KG1 (cell line): ENCODE measurements around the gene ZNF579.

Experiments used
- DNase-seq: peaks from one replicate; lab custom pipeline; 2025; lab: John Stamatoyannopoulos, UW

Gene ZNF579

GRCh38 chr19:55567708-55568328 is 12.8 kb downstream of the ZNF579 start:
- DNase-seq, result no peak

- no peak for DNase-seq
Measured at GRCh38 chr19:55566823-55567222, 13.8 kb downstream of the ZNF579 start.

GRCh38 chr19:55563261-55563690 is 17.4 kb downstream of the ZNF579 start:
- no peak for DNase-seq

- DNase-seq, result no peak
Measured at GRCh38 chr19:55559684-55560083, 21.0 kb downstream of the ZNF579 start.

GRCh38 chr19:55554741-55555152 is 25.9 kb downstream of the ZNF579 start:
- no peak for DNase-seq

GRCh38 chr19:55554302-55554701 is 26.3 kb downstream of the ZNF579 start:
- no peak for DNase-seq

GRCh38 chr19:55553217-55554182 is 27.1 kb downstream of the ZNF579 start:
- no peak for DNase-seq

GRCh38 chr19:55552620-55553019 is 28.0 kb downstream of the ZNF579 start:
- DNase-seq, result no peak

GRCh38 chr19:55552206-55552605 is 28.4 kb downstream of the ZNF579 start:
- DNase-seq, result no peak

GRCh38 chr19:55550321-55550650 is 30.4 kb downstream of the ZNF579 start:
- no peak for DNase-seq

- no peak for DNase-seq
Measured at GRCh38 chr19:55549500-55550320, 30.9 kb downstream of the ZNF579 start.

- peak; percentile 81 for DNase-seq
Measured at GRCh38 chr19:55546822-55547614, 33.6 kb downstream of the ZNF579 start.

GRCh38 chr19:55546011-55546410 is 34.6 kb downstream of the ZNF579 start:
- DNase-seq, result no peak

- no peak for DNase-seq
Measured at GRCh38 chr19:55545443-55545842, 35.2 kb downstream of the ZNF579 start, which contains the start of gene SBK3. Gene SBK3 (minus strand): TSS chr19:55545543. CDS start chr19:55545543, 0 bp downstream.

GRCh38 chr19:55544776-55545439 is 35.7 kb downstream of the ZNF579 start:
- DNase-seq, result no peak

GRCh38 chr19:55544014-55544413 is 36.6 kb downstream of the ZNF579 start:
- DNase-seq, result no peak

- DNase-seq, result no peak
Measured at GRCh38 chr19:55543567-55543966, 37.1 kb downstream of the ZNF579 start.

GRCh38 chr19:55542292-55542855 is 38.3 kb downstream of the ZNF579 start:
- DNase-seq, result no peak

- no peak for DNase-seq
Measured at GRCh38 chr19:55541091-55541490, 39.6 kb downstream of the ZNF579 start.

- DNase-seq, result no peak
Measured at GRCh38 chr19:55540619-55541018, 40.0 kb downstream of the ZNF579 start.
